Ishikawa (cell line): Measurements from ENCODE around the gene DPY30.

ENCODE experiments used
- EP300 ChIP-seq: IDR thresholded peaks from 2 replicates; pipeline ENCODE4 v1.6.1; 2012; ENCODE audit warnings: borderline replicate concordance
- FOXM1 ChIP-seq: IDR thresholded peaks from 2 replicates; pipeline ENCODE4 v1.6.1; 2012; ENCODE audit warnings: low read depth, borderline replicate concordance
- RAD21 ChIP-seq: IDR thresholded peaks from 2 replicates; pipeline ENCODE4 v1.6.1; 2012; ENCODE audit warnings: low read depth
- TAF1 ChIP-seq: IDR thresholded peaks from 2 replicates; pipeline ENCODE4 v1.6.1; 2012; ENCODE audit warnings: low read depth, mild to moderate bottlenecking
- TEAD4 ChIP-seq: IDR thresholded peaks from 2 replicates; pipeline ENCODE4 v1.6.1; 2012
- USF1 ChIP-seq: IDR thresholded peaks from 2 replicates; pipeline ENCODE4 v1.6.1; 2012
- YY1 ChIP-seq: IDR thresholded peaks from 2 replicates; pipeline ENCODE4 v1.6.1; 2012; ENCODE audit warnings: low read depth
- TF ChIP-seq, protein P1 (sequence below): IDR thresholded peaks from 2 replicates; pipeline ENCODE4 v1.6.1; 2012; ENCODE audit warnings: low read depth, mild to moderate bottlenecking

GRCh38 chr2:32061973-32062861 is 22.6 kb upstream of the DPY30 start:
- TF ChIP-seq, protein P1, sequence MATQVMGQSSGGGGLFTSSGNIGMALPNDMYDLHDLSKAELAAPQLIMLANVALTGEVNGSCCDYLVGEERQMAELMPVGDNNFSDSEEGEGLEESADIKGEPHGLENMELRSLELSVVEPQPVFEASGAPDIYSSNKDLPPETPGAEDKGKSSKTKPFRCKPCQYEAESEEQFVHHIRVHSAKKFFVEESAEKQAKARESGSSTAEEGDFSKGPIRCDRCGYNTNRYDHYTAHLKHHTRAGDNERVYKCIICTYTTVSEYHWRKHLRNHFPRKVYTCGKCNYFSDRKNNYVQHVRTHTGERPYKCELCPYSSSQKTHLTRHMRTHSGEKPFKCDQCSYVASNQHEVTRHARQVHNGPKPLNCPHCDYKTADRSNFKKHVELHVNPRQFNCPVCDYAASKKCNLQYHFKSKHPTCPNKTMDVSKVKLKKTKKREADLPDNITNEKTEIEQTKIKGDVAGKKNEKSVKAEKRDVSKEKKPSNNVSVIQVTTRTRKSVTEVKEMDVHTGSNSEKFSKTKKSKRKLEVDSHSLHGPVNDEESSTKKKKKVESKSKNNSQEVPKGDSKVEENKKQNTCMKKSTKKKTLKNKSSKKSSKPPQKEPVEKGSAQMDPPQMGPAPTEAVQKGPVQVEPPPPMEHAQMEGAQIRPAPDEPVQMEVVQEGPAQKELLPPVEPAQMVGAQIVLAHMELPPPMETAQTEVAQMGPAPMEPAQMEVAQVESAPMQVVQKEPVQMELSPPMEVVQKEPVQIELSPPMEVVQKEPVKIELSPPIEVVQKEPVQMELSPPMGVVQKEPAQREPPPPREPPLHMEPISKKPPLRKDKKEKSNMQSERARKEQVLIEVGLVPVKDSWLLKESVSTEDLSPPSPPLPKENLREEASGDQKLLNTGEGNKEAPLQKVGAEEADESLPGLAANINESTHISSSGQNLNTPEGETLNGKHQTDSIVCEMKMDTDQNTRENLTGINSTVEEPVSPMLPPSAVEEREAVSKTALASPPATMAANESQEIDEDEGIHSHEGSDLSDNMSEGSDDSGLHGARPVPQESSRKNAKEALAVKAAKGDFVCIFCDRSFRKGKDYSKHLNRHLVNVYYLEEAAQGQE = no peak
- TF ChIP-seq YY1 = no peak
- no peak for TF ChIP-seq EP300
- no peak for TF ChIP-seq FOXM1
- TF ChIP-seq RAD21 = no peak
- TF ChIP-seq TAF1 = no peak
- no peak for TF ChIP-seq TEAD4
- no peak for TF ChIP-seq USF1
